ENCODE results near the gene IMMP2L.

GRCh38 chr7:111224354-111225231 lies 337.7 kb downstream of the IMMP2L start:
- TF ChIP-seq EZH2phosphoT487 (IDR thresholded peaks at IDR 0.05; ENCODE audit: borderline replicate concordance): no peak
- no peak for TF ChIP-seq CTCF (conservative IDR thresholded peaks at IDR 0.05; ENCODE audit: low read length)

Data from Loucy (cell line).